Skeletal muscle tissue (tissue), 4 donors: Measurements from ENCODE around the gene SERPINA10. TPM values are rescaled to one million over a fixed set of nuclear protein-coding genes. Genes with fewer than 3 reads are reported as not detected.

ENCODE experiments used
- H3K27ac ChIP-seq: one replicate; pipeline ENCODE4 v1.7.0; 2013; ENCODE audit warnings: mild to moderate bottlenecking, low read depth, low read length, inconsistent platforms
- H3K27me3 ChIP-seq, 3 donors: one replicate each; pipeline ENCODE4 v1.7.0; 2013; ENCODE audit warnings: low read length in 3 of 3; ENCODE audit not compliant: control insufficient read depth in 3 of 3, insufficient read depth in 3 of 3
- H3K36me3 ChIP-seq, 3 donors: one replicate each; pipeline ENCODE4 v1.7.0; 2013; ENCODE audit warnings: low read length in 3 of 3; ENCODE audit not compliant: control insufficient read depth in 3 of 3, insufficient read depth in 3 of 3
- H3K4me1 ChIP-seq, 3 donors: one replicate each; pipeline ENCODE4 v1.7.0; 2013; ENCODE audit warnings: low read length in 3 of 3, mild to moderate bottlenecking in 3 of 3; ENCODE audit not compliant: control insufficient read depth in 3 of 3, insufficient read depth in 3 of 3
- H3K4me3 ChIP-seq, 3 donors: one replicate each; pipeline ENCODE4 v1.7.0; 2013; ENCODE audit warnings: low read length in 3 of 3
- H3K9ac ChIP-seq, 3 donors: one replicate each; pipeline ENCODE4 v1.7.0; 2013; ENCODE audit warnings: low read length in 3 of 3, mild to moderate bottlenecking in 3 of 3, moderate library complexity in 2 of 3, low read depth in 1 of 3
- H3K9me3 ChIP-seq, 3 donors: one replicate each; pipeline ENCODE4 v1.7.0; 2013; ENCODE audit warnings: low read length in 3 of 3; ENCODE audit not compliant: control insufficient read depth in 3 of 3
- total RNA-seq: library from RNA; depleted of rRNA; stranded (reverse); fragments of >200 nt; gene quantifications from one replicate; pipeline ENCODE4 v1.2.3, GENCODE V29; 2014
- donor health status: Osteomylitis.

SERPINA10 gene
- total RNA-seq, 1 donor from 2014 or later, result not detected

GRCh38 chr14:94314890-94315289, 21.8 kb upstream of the SERPINA10 start:
- Histone ChIP-seq H3K4me1 (no peaks in the 10 kb centered on the region), H3K27ac (no peak overlapping the region), H3K9me3 (no peaks in the 10 kb centered on the region), H3K36me3 (no peaks in the 10 kb centered on the region), H3K9ac (no peak overlapping the region), H3K27me3 (no peaks in the 10 kb centered on the region), H3K4me3 (no peak overlapping the region)

- no peak overlapping the region for H3K9ac ChIP-seq
- no peaks in the 10 kb centered on the region for H3K27me3 ChIP-seq
- no peaks in the 10 kb centered on the region for H3K36me3 ChIP-seq
- no peaks in the 10 kb centered on the region for H3K4me1 ChIP-seq
- H3K27ac ChIP-seq, result no peak overlapping the region
- H3K9me3 ChIP-seq, result peaks cover 0 to 6% (median 3%) of the 10 kb centered on the region in 3 donors
- no peak overlapping the region for H3K4me3 ChIP-seq
These were observed 21.1 kb upstream of the SERPINA10 start for GRCh38 chr14:94313991-94314655.

- no peaks in the 10 kb centered on the region for H3K4me1 ChIP-seq
- no peaks in the 10 kb centered on the region for H3K36me3 ChIP-seq
- H3K9me3 ChIP-seq, result peaks cover 5 to 10% (median 7%) of the 10 kb centered on the region in 3 donors
- H3K9ac ChIP-seq, result no peak overlapping the region
- no peak overlapping the region for H3K27ac ChIP-seq
- no peaks in the 10 kb centered on the region for H3K27me3 ChIP-seq
- no peak overlapping the region for H3K4me3 ChIP-seq
These were observed 19.6 kb upstream of the SERPINA10 start for GRCh38 chr14:94312481-94313246.

- Histone ChIP-seq H3K9ac (no peak overlapping the region), H3K27ac (no peak overlapping the region), H3K4me1 (no peaks in the 10 kb centered on the region), H3K36me3 (no peaks in the 10 kb centered on the region), H3K27me3 (peaks cover 0 to 2% (median 0%) of the 10 kb centered on the region in 3 donors), H3K9me3 (peaks cover 8 to 10% (median 10%) of the 10 kb centered on the region in 3 donors), H3K4me3 (no peak overlapping the region)
These were observed 17.2 kb upstream of the SERPINA10 start for GRCh38 chr14:94310248-94310647.

GRCh38 chr14:94309721-94310120, 16.7 kb upstream of the SERPINA10 start:
- Histone ChIP-seq H3K4me1 (no peaks in the 10 kb centered on the region), H3K36me3 (no peaks in the 10 kb centered on the region), H3K9me3 (peaks cover 8 to 10% (median 10%) of the 10 kb centered on the region in 3 donors), H3K4me3 (no peak overlapping the region), H3K27me3 (peaks cover 0 to 2% (median 0%) of the 10 kb centered on the region in 3 donors), H3K9ac (no peak overlapping the region), H3K27ac (no peak overlapping the region)

GRCh38 chr14:94307410-94307992, 14.4 kb upstream of the SERPINA10 start:
- Histone ChIP-seq H3K9ac (no peak overlapping the region), H3K4me1 (no peaks in the 10 kb centered on the region), H3K36me3 (no peaks in the 10 kb centered on the region), H3K27me3 (peaks cover 0 to 2% (median 0%) of the 10 kb centered on the region in 3 donors), H3K4me3 (no peak overlapping the region), H3K9me3 (peaks cover 8 to 10% (median 10%) of the 10 kb centered on the region in 3 donors), H3K27ac (no peak overlapping the region)

- no peak overlapping the region for H3K27ac ChIP-seq
- no peak overlapping the region for H3K9ac ChIP-seq
- H3K4me1 ChIP-seq, result no peaks in the 10 kb centered on the region
- no peaks in the 10 kb centered on the region for H3K36me3 ChIP-seq
- no peak overlapping the region for H3K4me3 ChIP-seq
- peaks cover 0 to 2% (median 0%) of the 10 kb centered on the region in 3 donors for H3K27me3 ChIP-seq
- H3K9me3 ChIP-seq, result peaks cover 8 to 10% (median 10%) of the 10 kb centered on the region in 3 donors
These were observed 13.2 kb upstream of the SERPINA10 start for GRCh38 chr14:94306047-94306978.

GRCh38 chr14:94305620-94306019, 12.6 kb upstream of the SERPINA10 start:
- Histone ChIP-seq H3K9me3 (peaks cover 8 to 10% (median 10%) of the 10 kb centered on the region in 3 donors), H3K27me3 (peaks cover 0 to 2% (median 0%) of the 10 kb centered on the region in 3 donors), H3K4me1 (no peaks in the 10 kb centered on the region), H3K4me3 (no peak overlapping the region), H3K27ac (no peak overlapping the region), H3K36me3 (no peaks in the 10 kb centered on the region), H3K9ac (no peak overlapping the region)

- H3K9me3 ChIP-seq, result peaks cover 4 to 8% (median 6%) of the 10 kb centered on the region in 3 donors
- no peaks in the 10 kb centered on the region for H3K36me3 ChIP-seq
- no peak overlapping the region for H3K9ac ChIP-seq
- H3K4me3 ChIP-seq, result no peak overlapping the region
- H3K4me1 ChIP-seq, result no peaks in the 10 kb centered on the region
- H3K27me3 ChIP-seq, result peaks cover 0 to 2% (median 0%) of the 10 kb centered on the region in 3 donors
- H3K27ac ChIP-seq, result no peak overlapping the region
These were observed 11.2 kb upstream of the SERPINA10 start for GRCh38 chr14:94304243-94304642.
